Skeletal muscle tissue (tissue), 4 donors: ENCODE data around the gene HMGCR. TPM values are rescaled to one million over a fixed set of nuclear protein-coding genes. Genes with fewer than 3 reads are reported as not detected.
A peak's percentile ranks its signal among the peaks of the same experiment; 100 is the strongest.

Source experiments
- H3K27ac ChIP-seq: one replicate; pipeline ENCODE4 v1.7.0; 2013; ENCODE audit warnings: mild to moderate bottlenecking, low read depth, low read length, inconsistent platforms
- H3K27me3 ChIP-seq, 3 donors: one replicate each; pipeline ENCODE4 v1.7.0; 2013; ENCODE audit warnings: low read length in 3 of 3; ENCODE audit not compliant: control insufficient read depth in 3 of 3, insufficient read depth in 3 of 3
- H3K36me3 ChIP-seq, 3 donors: one replicate each; pipeline ENCODE4 v1.7.0; 2013; ENCODE audit warnings: low read length in 3 of 3; ENCODE audit not compliant: control insufficient read depth in 3 of 3, insufficient read depth in 3 of 3
- H3K4me1 ChIP-seq, 3 donors: one replicate each; pipeline ENCODE4 v1.7.0; 2013; ENCODE audit warnings: low read length in 3 of 3, mild to moderate bottlenecking in 3 of 3; ENCODE audit not compliant: control insufficient read depth in 3 of 3, insufficient read depth in 3 of 3
- H3K4me3 ChIP-seq, 3 donors: one replicate each; pipeline ENCODE4 v1.7.0; 2013; ENCODE audit warnings: low read length in 3 of 3
- H3K9ac ChIP-seq, 3 donors: one replicate each; pipeline ENCODE4 v1.7.0; 2013; ENCODE audit warnings: low read length in 3 of 3, mild to moderate bottlenecking in 3 of 3, moderate library complexity in 2 of 3, low read depth in 1 of 3
- H3K9me3 ChIP-seq, 3 donors: one replicate each; pipeline ENCODE4 v1.7.0; 2013; ENCODE audit warnings: low read length in 3 of 3; ENCODE audit not compliant: control insufficient read depth in 3 of 3
- total RNA-seq: library from RNA; depleted of rRNA; stranded (reverse); fragments of >200 nt; gene quantifications from one replicate; pipeline ENCODE4 v1.2.3, GENCODE V29; 2014
- donor health status: Osteomylitis.

The HMGCR gene
- total RNA-seq, 1 donor from 2014 or later = 55.8 TPM

DNA sequence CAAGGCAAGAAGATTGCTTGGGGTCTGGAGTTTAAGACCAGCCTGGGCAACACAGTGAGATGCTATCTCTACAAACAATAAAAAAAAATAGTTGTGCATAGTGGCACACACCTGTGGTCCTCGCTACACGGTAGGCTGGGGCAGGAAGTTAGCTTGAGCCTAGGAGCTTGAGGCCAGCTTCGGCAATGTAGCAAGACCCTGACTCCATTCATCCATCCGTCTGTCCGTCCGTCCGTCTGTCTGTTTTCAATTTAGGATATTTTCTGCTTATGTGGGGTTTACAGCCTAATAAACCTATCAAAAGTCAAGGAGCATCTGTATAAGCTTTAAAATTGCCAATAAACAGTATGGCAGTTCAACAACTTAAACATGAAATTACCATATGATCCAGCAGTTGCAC, 19.7 kb downstream of the HMGCR start:
- Histone ChIP-seq H3K4me1 (no peaks in the 10 kb centered on the region), H3K9ac (no peak overlapping the region), H3K27me3 (no peaks in the 10 kb centered on the region), H3K4me3 (no peak overlapping the region), H3K36me3 (peaks cover 39 to 55% (median 48%) of the 10 kb centered on the region in 3 donors), H3K9me3 (no peaks in the 10 kb centered on the region), H3K27ac (no peak overlapping the region)

DNA sequence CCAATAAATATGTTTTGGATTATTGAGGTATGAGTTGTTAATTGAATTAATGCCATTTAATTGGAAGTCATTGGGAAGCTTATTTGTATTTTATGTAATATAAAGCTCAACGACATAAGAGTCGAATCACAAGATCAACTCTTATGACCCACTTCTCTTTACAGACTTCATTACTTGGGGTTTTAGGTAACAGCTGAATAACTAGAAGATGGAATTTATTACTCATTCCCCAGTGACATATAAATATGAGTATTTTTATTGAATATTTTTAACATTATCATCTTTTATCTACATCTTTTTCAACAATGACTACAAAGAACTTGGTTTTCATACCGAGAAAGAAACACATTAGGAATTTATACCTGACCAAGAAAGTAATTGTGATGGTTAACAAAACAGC, 21.1 kb downstream of the HMGCR start:
- Histone ChIP-seq H3K27ac (no peak overlapping the region), H3K27me3 (no peaks in the 10 kb centered on the region), H3K9me3 (no peaks in the 10 kb centered on the region), H3K36me3 (peaks cover 39 to 53% (median 45%) of the 10 kb centered on the region in 3 donors), H3K4me3 (no peak overlapping the region), H3K9ac (no peak overlapping the region), H3K4me1 (peaks cover 0 to 6% (median 2%) of the 10 kb centered on the region in 3 donors)

DNA sequence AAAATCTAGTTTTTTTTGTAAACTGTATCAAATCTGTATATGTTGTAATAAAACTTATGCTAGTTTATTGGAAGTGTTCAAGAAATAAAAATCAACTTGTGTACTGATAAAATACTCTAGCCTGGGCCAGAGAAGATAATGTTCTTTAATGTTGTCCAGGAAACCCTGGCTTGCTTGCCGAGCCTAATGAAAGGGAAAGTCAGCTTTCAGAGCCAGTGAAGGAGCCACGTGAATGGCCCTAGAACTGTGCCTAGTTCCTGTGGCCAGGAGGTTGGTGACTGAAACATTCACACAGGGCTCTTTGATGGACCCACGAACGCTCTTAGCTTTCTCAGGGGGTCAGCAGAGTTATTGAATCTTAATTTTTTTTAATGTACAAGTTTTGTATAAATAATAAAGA, 24.3 kb downstream of the HMGCR start:
- no peak overlapping the region for H3K27ac ChIP-seq
- H3K4me1 ChIP-seq = peaks cover 7 to 14% (median 10%) of the 10 kb centered on the region in 3 donors
- H3K27me3 ChIP-seq = no peaks in the 10 kb centered on the region
- no peak overlapping the region for H3K4me3 ChIP-seq
- no peak overlapping the region for H3K9ac ChIP-seq
- no peaks in the 10 kb centered on the region for H3K9me3 ChIP-seq
- H3K36me3 ChIP-seq = peaks cover 27 to 39% (median 36%) of the 10 kb centered on the region in 3 donors

DNA sequence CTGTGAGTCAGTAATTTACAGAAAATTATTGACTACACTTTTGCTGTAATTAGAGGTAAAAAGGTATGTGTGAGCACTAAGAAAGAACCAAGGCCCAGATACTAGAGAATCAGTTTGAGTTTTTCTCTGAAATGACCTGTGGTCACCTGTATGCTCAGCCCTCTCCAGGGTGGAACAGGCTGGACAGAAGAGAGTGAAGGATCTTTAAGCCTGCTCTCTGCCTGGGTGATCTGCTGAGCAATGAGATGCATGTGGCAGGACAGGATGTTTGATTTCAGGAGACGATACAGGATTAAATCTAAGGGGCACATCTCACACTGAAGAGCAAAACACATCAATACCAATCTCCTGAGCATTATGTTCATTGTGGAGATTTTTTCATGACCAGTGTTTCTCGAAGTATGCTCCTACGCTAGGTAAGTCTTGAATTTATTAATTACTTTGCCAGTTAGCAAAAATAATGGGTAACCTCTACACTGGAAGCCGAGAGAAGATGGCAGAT, 25.5 kb downstream of the HMGCR start:
- peaks cover 7 to 14% (median 10%) of the 10 kb centered on the region in 3 donors for H3K4me1 ChIP-seq
- H3K36me3 ChIP-seq = peaks cover 21 to 28% (median 24%) of the 10 kb centered on the region in 3 donors
- no peak overlapping the region for H3K27ac ChIP-seq
- no peaks in the 10 kb centered on the region for H3K9me3 ChIP-seq
- no peak overlapping the region for H3K4me3 ChIP-seq
- no peak overlapping the region for H3K9ac ChIP-seq
- no peaks in the 10 kb centered on the region for H3K27me3 ChIP-seq

DNA sequence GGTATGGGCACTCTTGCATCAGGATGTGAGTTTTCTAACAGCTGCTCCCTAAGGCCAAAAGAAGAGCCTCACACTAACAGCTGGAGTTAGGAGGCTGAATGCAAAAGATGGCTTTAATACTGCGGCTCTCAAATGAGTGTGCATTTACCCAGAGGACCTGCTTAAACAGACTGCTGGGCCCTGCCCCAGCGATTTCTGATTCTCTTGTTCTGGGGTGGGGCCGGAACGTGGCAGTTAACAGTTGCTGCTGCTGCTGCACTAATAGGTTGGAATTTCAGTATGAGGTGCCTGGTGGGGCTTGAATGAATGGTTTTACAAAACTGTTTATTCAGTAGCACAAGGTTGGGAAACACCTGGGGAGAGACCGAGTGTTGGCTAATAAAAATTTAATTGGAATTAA, 26.1 kb downstream of the HMGCR start:
- peaks cover 7 to 14% (median 10%) of the 10 kb centered on the region in 3 donors for H3K4me1 ChIP-seq
- H3K36me3 ChIP-seq = peaks cover 21 to 24% (median 22%) of the 10 kb centered on the region in 3 donors
- no peaks in the 10 kb centered on the region for H3K27me3 ChIP-seq
- H3K9ac ChIP-seq = peak overlapping the region in 1 of 3 donors; percentile 4
- H3K4me3 ChIP-seq = no peak overlapping the region
- H3K27ac ChIP-seq = no peak overlapping the region
- no peaks in the 10 kb centered on the region for H3K9me3 ChIP-seq

DNA sequence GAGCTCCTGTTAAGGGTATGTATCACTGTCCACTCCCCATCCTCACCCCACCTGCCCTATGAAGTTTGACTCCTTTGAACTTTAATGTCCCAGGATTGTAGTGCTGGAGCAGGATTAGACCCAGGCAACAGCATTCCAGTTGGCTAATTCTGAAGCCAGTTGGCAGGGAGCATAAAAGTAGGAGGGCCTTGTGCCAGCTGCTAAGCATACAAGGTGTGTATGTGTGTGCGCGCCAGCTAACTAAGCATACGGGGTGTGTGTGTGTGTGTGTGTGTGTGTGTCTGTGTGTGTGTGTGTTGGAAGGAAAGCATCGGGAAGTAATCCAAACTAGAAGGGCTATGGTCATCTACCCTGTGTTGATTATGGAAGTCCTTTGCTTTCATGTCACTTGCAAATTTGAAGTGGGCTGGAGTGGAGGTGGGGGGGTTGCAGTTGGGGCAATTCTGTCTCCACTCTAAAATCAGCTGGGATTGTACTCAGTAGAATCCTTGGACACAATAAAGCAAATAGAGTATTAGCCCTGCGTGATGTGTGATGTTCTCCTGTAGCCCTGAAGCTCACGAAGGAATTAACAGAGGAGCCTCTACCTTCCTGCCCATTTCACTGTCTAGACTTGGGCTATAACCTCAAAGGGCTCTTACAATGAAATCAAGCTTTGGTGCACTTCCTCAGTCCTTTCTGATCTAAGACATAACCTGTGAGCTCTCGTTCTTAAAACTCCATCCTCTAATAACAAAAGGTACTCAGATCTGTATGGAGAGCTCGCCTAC, 26.9 kb downstream of the HMGCR start:
- Histone ChIP-seq H3K4me3 (peak overlapping the region in 1 of 3 donors; percentile 2), H3K36me3 (peaks cover 16 to 18% (median 18%) of the 10 kb centered on the region in 3 donors), H3K27me3 (no peaks in the 10 kb centered on the region), H3K4me1 (peaks cover 7 to 14% (median 10%) of the 10 kb centered on the region in 3 donors), H3K9me3 (no peaks in the 10 kb centered on the region), H3K27ac (no peak overlapping the region), H3K9ac (no peak overlapping the region)

DNA sequence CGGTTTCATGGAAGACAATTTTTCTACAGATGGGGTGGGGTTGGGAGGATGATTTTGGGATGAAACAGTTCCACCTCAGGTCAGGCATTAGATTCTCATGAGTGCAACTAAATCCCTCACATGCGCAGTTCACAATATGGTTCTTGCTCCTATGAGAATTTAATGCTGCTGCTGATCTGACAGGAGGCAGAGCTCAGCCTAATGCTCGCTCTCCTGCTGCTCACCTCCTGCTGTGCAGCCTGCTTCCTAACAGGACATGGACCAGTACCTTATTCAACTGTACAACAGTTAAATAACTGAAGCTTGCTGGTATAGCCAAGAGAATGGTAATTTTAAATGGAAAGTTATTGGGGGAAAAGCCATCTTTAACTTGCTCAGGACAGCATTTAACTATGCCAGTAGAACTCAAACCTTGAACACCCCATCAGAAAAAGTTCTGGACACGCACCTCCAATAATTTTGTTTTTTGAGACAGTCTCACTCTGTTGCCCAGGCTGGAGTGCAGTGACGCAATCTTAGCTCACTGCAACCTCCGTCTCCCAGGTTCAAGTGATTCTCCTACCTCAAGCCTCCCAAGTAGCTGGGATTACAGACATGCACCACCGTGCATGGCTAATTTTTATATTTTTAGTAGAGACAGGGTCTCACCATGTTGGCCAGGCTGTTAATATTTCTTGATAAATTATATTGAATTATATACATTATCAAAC, 27.7 kb downstream of the HMGCR start:
- Histone ChIP-seq H3K9me3 (no peaks in the 10 kb centered on the region), H3K27ac (no peak overlapping the region), H3K27me3 (no peaks in the 10 kb centered on the region), H3K4me1 (peaks cover 7 to 14% (median 10%) of the 10 kb centered on the region in 3 donors), H3K9ac (no peak overlapping the region), H3K4me3 (no peak overlapping the region), H3K36me3 (peaks cover 8 to 11% (median 11%) of the 10 kb centered on the region in 3 donors)

DNA sequence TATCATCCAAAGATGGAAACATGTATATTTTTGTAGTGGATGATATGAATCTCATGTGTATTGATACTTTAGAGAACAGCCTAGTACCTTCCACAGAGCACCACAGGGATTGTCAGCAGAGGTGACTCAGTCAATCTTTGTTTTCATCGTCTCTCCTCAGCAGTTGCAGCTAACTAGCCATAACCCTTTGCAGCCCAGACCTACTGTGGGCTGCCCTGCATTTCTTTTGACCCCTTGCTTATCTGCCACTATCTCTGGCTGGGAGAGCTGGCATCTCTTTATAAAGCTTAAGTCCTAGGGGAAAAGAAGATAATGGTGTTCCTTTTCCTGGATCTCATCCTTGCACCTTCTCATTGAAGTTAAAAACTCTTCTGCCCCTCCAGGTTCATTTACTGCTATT, 28.7 kb downstream of the HMGCR start:
- Histone ChIP-seq H3K36me3 (peaks cover 0 to 2% (median under 1%) of the 10 kb centered on the region in 3 donors), H3K4me3 (no peak overlapping the region), H3K27me3 (no peaks in the 10 kb centered on the region), H3K9me3 (no peaks in the 10 kb centered on the region), H3K4me1 (peaks cover 7 to 14% (median 10%) of the 10 kb centered on the region in 3 donors), H3K9ac (no peak overlapping the region), H3K27ac (no peak overlapping the region)

DNA sequence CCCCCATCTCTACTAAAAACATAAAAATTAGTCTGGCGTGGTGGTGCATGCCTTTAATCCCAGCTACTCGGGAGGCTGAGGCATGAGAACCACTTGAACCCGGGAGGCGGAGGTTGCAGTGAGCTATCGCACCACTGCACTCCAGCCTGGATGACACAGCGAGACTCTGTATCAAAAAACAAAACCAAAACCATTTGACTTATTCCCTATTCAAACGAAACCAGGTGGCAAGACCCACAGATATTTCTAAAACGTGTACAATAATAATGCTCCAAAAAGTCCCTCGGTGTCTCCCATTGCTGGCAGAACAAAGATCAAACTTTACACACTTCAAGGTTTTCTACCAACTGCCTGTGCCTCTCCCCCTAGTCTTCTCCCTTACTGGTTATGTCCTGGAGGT, 29.8 kb downstream of the HMGCR start:
- no peaks in the 10 kb centered on the region for H3K27me3 ChIP-seq
- no peak overlapping the region for H3K27ac ChIP-seq
- H3K9ac ChIP-seq = no peak overlapping the region
- no peaks in the 10 kb centered on the region for H3K9me3 ChIP-seq
- H3K4me3 ChIP-seq = no peak overlapping the region
- H3K36me3 ChIP-seq = no peaks in the 10 kb centered on the region
- peaks cover 7 to 14% (median 10%) of the 10 kb centered on the region in 3 donors for H3K4me1 ChIP-seq

DNA sequence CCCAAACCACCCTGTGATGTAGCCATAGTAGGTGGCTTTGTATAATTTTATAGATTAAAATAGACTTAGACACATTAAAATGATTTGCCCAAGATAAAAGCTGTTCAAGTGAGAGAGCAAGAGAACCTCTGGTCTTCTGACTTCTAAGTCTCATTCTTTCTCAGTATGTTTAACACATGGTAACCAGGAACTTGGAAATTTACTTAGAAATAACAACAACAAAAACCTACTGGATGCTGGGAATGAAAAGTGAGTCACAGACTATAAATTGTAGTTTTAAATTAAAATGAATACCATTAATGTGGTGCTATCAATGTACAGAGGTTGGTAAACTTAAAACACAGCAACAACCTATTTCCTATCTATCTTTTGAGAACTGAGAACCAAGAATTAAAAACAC, 30.4 kb downstream of the HMGCR start:
- Histone ChIP-seq H3K4me3 (no peak overlapping the region), H3K9me3 (no peaks in the 10 kb centered on the region), H3K27me3 (no peaks in the 10 kb centered on the region), H3K36me3 (no peaks in the 10 kb centered on the region), H3K27ac (no peak overlapping the region), H3K4me1 (peaks cover 7 to 14% (median 10%) of the 10 kb centered on the region in 3 donors), H3K9ac (no peak overlapping the region)
